Endothelial cell of umbilical vein (primary cell): Measurements from ENCODE around the gene GPR183. TPM values are rescaled to one million over a fixed set of nuclear protein-coding genes. Genes with fewer than 3 reads are reported as not detected.

ENCODE experiments used
- BruUV-seq: library from RNA; stranded (reverse); fragments of 400-500 nt; replicated peaks from 2 replicates; lab custom pipeline; 2021; lab: Mats Ljungman, UMichigan
- CTCF ChIA-PET: fragments of 300-600, 350-600 bp; sonication (Branson Sonifier 250); formaldehyde crosslinking; loops from one replicate; lab custom pipeline; 2021; ENCODE audit warnings: antibody characterized with exemption, inconsistent platforms; lab: Charles Lee
- POLR2A ChIA-PET: fragments of 300-600, 350-600 bp; sonication (Branson Sonifier 250); formaldehyde crosslinking; loops from one replicate; lab custom pipeline; 2021; ENCODE audit warnings: antibody characterized with exemption, inconsistent platforms; lab: Charles Lee
- DNase-seq: peaks from one replicate; pipeline ENCODE4 v3.0.0-alpha.2; 2011; ENCODE audit warnings: low read depth, low spot score
- FAIRE-seq: peaks from 2 replicates; lab custom pipeline; 2011; peaks lifted over from hg19 to GRCh38; lab: Jason Lieb, UNC
- H2AFZ ChIP-seq: 2 replicates; pipeline ENCODE4 v1.6.0; 2012; ENCODE audit warnings: low read depth, low read length, control low read depth, inconsistent platforms
- H3K27ac ChIP-seq: 2 replicates; pipeline ENCODE4 v1.5.1; 2011; ENCODE audit warnings: low read depth, mild to moderate bottlenecking, control low read depth, low read length, moderate library complexity; ENCODE audit not compliant: insufficient read depth
- H3K27me3 ChIP-seq, 2 experiments: 2 replicates each; pipeline versions ENCODE4 v1.6.0 to v1.6.1; 2011; ENCODE audit warnings: low read length in 2 of 2, mixed read lengths in 1 of 2; ENCODE audit not compliant: control insufficient read depth in 2 of 2, insufficient read depth in 2 of 2
- H3K36me3 ChIP-seq, 2 experiments: 2 replicates in 1 of 2; 3 replicates in 1 of 2; pipeline ENCODE4 v1.5.1; 2011; ENCODE audit warnings: low read length in 2 of 2, mild to moderate bottlenecking in 1 of 2, moderate library complexity in 1 of 2; ENCODE audit not compliant: control insufficient read depth in 2 of 2, insufficient read depth in 2 of 2; ENCODE audit errors: extremely low read depth in 1 of 2
- H3K4me1 ChIP-seq: 3 replicates; pipeline ENCODE4 v1.5.1; 2011; ENCODE audit warnings: mild to moderate bottlenecking, low read length; ENCODE audit not compliant: control insufficient read depth, insufficient read depth; ENCODE audit errors: extremely low read depth
- H3K4me2 ChIP-seq: 2 replicates; pipeline ENCODE4 v1.6.1; 2011; ENCODE audit warnings: low read length, control low read depth, mixed read lengths; ENCODE audit not compliant: insufficient read depth
- H3K4me3 ChIP-seq, 3 experiments: fragments of 200-600 bp in 1 of 3; sonication (generic), shearing (Covaris generic) in 1 of 3; replicated peaks in 1 of 3; 2 replicates each; pipeline ENCODE4 v1.5.1; 2011 to 2016; ENCODE audit warnings: control low read depth in 3 of 3, low read length in 3 of 3, mild to moderate bottlenecking in 2 of 3, inconsistent platforms in 1 of 3, low read depth in 1 of 3, moderate library complexity in 1 of 3; ENCODE audit not compliant: insufficient read depth in 1 of 3
- H3K79me2 ChIP-seq: 2 replicates; pipeline ENCODE4 v1.6.0; 2012; ENCODE audit warnings: low read length, inconsistent platforms; ENCODE audit not compliant: control insufficient read depth, insufficient read depth
- H3K9ac ChIP-seq: replicated peaks from 2 replicates; pipeline ENCODE3; 2011; ENCODE audit warnings: low read length, control low read depth; ENCODE audit not compliant: insufficient read depth; ENCODE audit errors: extremely low read depth
- H3K9me1 ChIP-seq: replicated peaks from 3 replicates; pipeline ENCODE4 v1.6.0; 2011; ENCODE audit warnings: mild to moderate bottlenecking, low read length; ENCODE audit not compliant: control insufficient read depth, insufficient read depth; ENCODE audit errors: extremely low read depth
- H3K9me3 ChIP-seq: replicated peaks from 2 replicates; pipeline ENCODE4 v1.5.1; 2012; ENCODE audit warnings: low read length, inconsistent platforms; ENCODE audit not compliant: control insufficient read depth, insufficient read depth
- H4K20me1 ChIP-seq: replicated peaks from 2 replicates; pipeline ENCODE3; 2011; ENCODE audit warnings: mild to moderate bottlenecking, low read length; ENCODE audit not compliant: control insufficient read depth, insufficient read depth; ENCODE audit errors: extremely low read depth
- EZH2 ChIP-seq: IDR thresholded peaks from 2 replicates; pipeline ENCODE4 v1.6.1; 2012; ENCODE audit warnings: borderline replicate concordance, low read depth, mild to moderate bottlenecking, moderate library complexity, low read length, inconsistent platforms; ENCODE audit not compliant: severe bottlenecking
- FOS ChIP-seq: IDR thresholded peaks from 2 replicates; pipeline ENCODE4 v1.6.1; 2011; ENCODE audit warnings: mild to moderate bottlenecking, low read length, moderate library complexity, borderline replicate concordance; ENCODE audit not compliant: insufficient read depth
- GATA2 ChIP-seq: IDR thresholded peaks from 2 replicates; pipeline ENCODE4 v1.7.0; 2011; ENCODE audit warnings: low read depth, mild to moderate bottlenecking, moderate library complexity, mixed read lengths, low read length; ENCODE audit not compliant: insufficient read length, insufficient read depth
- JUN ChIP-seq: IDR thresholded peaks from 2 replicates; pipeline ENCODE4 v1.6.1; 2011; ENCODE audit warnings: borderline replicate concordance, low read depth; ENCODE audit not compliant: insufficient read length, insufficient read depth
- MYC ChIP-seq: IDR thresholded peaks from one replicate; pipeline ENCODE4 v1.6.1; 2011; ENCODE audit warnings: mild to moderate bottlenecking, low read depth, low read length
- POLR2A ChIP-seq: IDR thresholded peaks from 2 replicates; pipeline ENCODE4 v1.6.1; 2012; ENCODE audit warnings: low read depth, mild to moderate bottlenecking, control low read depth, low read length
- POLR2AphosphoS5 ChIP-seq: IDR thresholded peaks from 2 replicates; pipeline ENCODE4 v1.6.1; 2012; ENCODE audit warnings: low read depth, mild to moderate bottlenecking, control low read depth, low read length, moderate library complexity; ENCODE audit not compliant: insufficient read depth
- dilution Hi-C: fragments of 300-500 bp; cut with MboI; formaldehyde crosslinking; loops from one replicate; pipeline ENCODE4 v1.15.0; 2019; ENCODE audit warnings: low sequenced_read_pairs; ENCODE audit not compliant: extremely low pct_ligation_motif_present
- intact Hi-C: fragments of 100-400 bp; cut with micrococcal nuclease; formaldehyde crosslinking; loops from one replicate; pipeline ENCODE4 v1.10.0; 2022
- polyA plus RNA-seq, 4 experiments: library from polyadenylated mRNA; depleted of rRNA in 3 of 4; stranded (reverse) in 3 of 4; unstranded in 1 of 4; fragments of >200 nt; gene quantifications; 2 replicates each; pipeline versions ENCODE4 v1.2.1 to v1.2.3, GENCODE V29; 2011 to 2012; ENCODE audit warnings: missing spikeins in 1 of 4
- total RNA-seq: library from RNA; stranded (reverse); gene quantifications from 2 replicates; pipeline ENCODE4 v1.2.3, GENCODE V29; 2021
- TF ChIP-seq, protein P1 (sequence below), 2 donors: IDR thresholded peaks; 1 replicate in 1 of 2; 2 replicates in 1 of 2; pipeline ENCODE4 v1.5.1; 2011; ENCODE audit warnings: low read length in 2 of 2, mild to moderate bottlenecking in 2 of 2, moderate library complexity in 2 of 2, control low read depth in 1 of 2, inconsistent platforms in 1 of 2, low read depth in 1 of 2; ENCODE audit not compliant: insufficient read depth in 1 of 2; ENCODE audit errors: extremely low read depth in 1 of 2
- TF ChIP-seq, protein P2 (sequence below): IDR thresholded peaks from 2 replicates; pipeline ENCODE4 v1.6.1; 2011; ENCODE audit not compliant: insufficient read depth, insufficient read length

The GPR183 gene
- total and polyA plus RNA-seq, 2 donors (not counting 3 experiments of a cell fraction or from before 2014, with no cell fraction given) = 0.23 TPM; not detected in 1

GRCh38 chr13:99275093-99275469 lies 32.1 kb downstream of the GPR183 start:
- Histone ChIP-seq H3K27ac (no peak overlapping the region), H3K27me3 (no peaks in the 10 kb centered on the region)

More at GRCh38 chr13:99275093-99275469, 32.1 kb downstream of the GPR183 start:
- Histone ChIP-seq H3K4me3 (no peak overlapping the region), H3K79me2 (no peaks in the 10 kb centered on the region), H3K36me3 (no peaks in the 10 kb centered on the region), H3K4me2 (no peak overlapping the region), H3K9ac (no peak overlapping the region), H3K9me3 (no peaks in the 10 kb centered on the region), H2AFZ (no peak overlapping the region), H3K9me1 (no peaks in the 10 kb centered on the region), H3K4me1 (no peaks in the 10 kb centered on the region), H4K20me1 (no peaks in the 10 kb centered on the region)
- TF ChIP-seq POLR2AphosphoS5 = no peak
- no peak for TF ChIP-seq GATA2
- TF ChIP-seq POLR2A = no peak
- TF ChIP-seq JUN = no peak
- TF ChIP-seq, protein P1, sequence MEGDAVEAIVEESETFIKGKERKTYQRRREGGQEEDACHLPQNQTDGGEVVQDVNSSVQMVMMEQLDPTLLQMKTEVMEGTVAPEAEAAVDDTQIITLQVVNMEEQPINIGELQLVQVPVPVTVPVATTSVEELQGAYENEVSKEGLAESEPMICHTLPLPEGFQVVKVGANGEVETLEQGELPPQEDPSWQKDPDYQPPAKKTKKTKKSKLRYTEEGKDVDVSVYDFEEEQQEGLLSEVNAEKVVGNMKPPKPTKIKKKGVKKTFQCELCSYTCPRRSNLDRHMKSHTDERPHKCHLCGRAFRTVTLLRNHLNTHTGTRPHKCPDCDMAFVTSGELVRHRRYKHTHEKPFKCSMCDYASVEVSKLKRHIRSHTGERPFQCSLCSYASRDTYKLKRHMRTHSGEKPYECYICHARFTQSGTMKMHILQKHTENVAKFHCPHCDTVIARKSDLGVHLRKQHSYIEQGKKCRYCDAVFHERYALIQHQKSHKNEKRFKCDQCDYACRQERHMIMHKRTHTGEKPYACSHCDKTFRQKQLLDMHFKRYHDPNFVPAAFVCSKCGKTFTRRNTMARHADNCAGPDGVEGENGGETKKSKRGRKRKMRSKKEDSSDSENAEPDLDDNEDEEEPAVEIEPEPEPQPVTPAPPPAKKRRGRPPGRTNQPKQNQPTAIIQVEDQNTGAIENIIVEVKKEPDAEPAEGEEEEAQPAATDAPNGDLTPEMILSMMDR (IDR thresholded peaks at IDR 0.05; ENCODE audit: extremely low read depth in 1 of 2, insufficient read depth in 1 of 2, low read depth in 1 of 2, low read length in 2 of 2) = no peak
- TF ChIP-seq MYC = no peak
- no peak for TF ChIP-seq EZH2
- TF ChIP-seq, protein P2, sequence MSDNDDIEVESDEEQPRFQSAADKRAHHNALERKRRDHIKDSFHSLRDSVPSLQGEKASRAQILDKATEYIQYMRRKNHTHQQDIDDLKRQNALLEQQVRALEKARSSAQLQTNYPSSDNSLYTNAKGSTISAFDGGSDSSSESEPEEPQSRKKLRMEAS = no peak
- no peak for TF ChIP-seq FOS
- CTCF ChIA-PET = interaction anchor here (0.7 to 2.0 kb wide), 4 partner anchors 9 to 161 kb away, joined by 3 to 12 read pairs (median 6); no protein-coding TSS in a partner anchor
- DNase-seq (no peak), FAIRE-seq (no peak)
- dilution Hi-C loops = no loop called here
- intact Hi-C loops = no loop called here
- BruUV-seq = no TSS peak
- POLR2A ChIA-PET = no interaction called here
